Measurements from ENCODE around the gene RASGRF1. TPM values are rescaled to one million over a fixed set of nuclear protein-coding genes. Genes with fewer than 3 reads are reported as not detected.

Gene RASGRF1
- total and polyA plus RNA-seq, 2 donors (not counting 1 experiment from before 2014, with no cell fraction given), result 0.09 TPM; not detected in 1

GRCh38 chr15:78913012-78913411, 177.6 kb downstream of the RASGRF1 start:
- peaks cover 18% of the 10 kb centered on the region for H3K79me2 ChIP-seq (ENCODE audit: control insufficient read depth, insufficient read depth, low read length)
- H3K36me3 ChIP-seq (ENCODE audit: control insufficient read depth, insufficient read depth, low read length), result peaks cover 23% of the 10 kb centered on the region
- no peak overlapping the region for H2AFZ ChIP-seq (ENCODE audit: low read length)
- no peaks in the 10 kb centered on the region for H3K9me3 ChIP-seq (ENCODE audit: control insufficient read depth, insufficient read depth, low read depth, low read length)
- H3K9ac ChIP-seq (ENCODE audit: insufficient read depth, low read length), result no peak overlapping the region
- no peak overlapping the region for H3K4me3 ChIP-seq (replicated peaks in 1 of 4; ENCODE audit: control extremely low read depth in 1 of 4, insufficient read depth in 1 of 4, low read depth in 3 of 4, low read length in 4 of 4)
- TF ChIP-seq CTCF (conservative IDR thresholded peaks at IDR 0.05 in 1 of 2, IDR thresholded peaks at IDR 0.05 in 1 of 2; ENCODE audit: low read depth in 1 of 2, low read length in 2 of 2), result no peak
- TF ChIP-seq EZH2 (IDR thresholded peaks at IDR 0.05; ENCODE audit: low read length, missing control alignments), result no peak
- no peak overlapping the region for H3K27ac ChIP-seq (ENCODE audit: insufficient read depth, low read length)
- no peaks in the 10 kb centered on the region for H4K20me1 ChIP-seq (ENCODE audit: control insufficient read depth, extremely low read depth, insufficient read depth, low read length)
- no peak for DNase-seq (ENCODE audit: low read depth in 2 of 2)
- no peaks in the 10 kb centered on the region for H3K27me3 ChIP-seq (ENCODE audit: control insufficient read depth, insufficient read depth, low read length)
- peaks cover 8% of the 10 kb centered on the region for H3K4me1 ChIP-seq (ENCODE audit: control insufficient read depth, extremely low read depth, insufficient read depth, low read length)
- H3K4me2 ChIP-seq (ENCODE audit: extremely low read depth, insufficient read depth, low read length), result no peak overlapping the region

GRCh38 chr15:78912316-78912715, 178.3 kb downstream of the RASGRF1 start:
- no peak overlapping the region for H2AFZ ChIP-seq (ENCODE audit: low read length)
- H3K9me3 ChIP-seq (ENCODE audit: control insufficient read depth, insufficient read depth, low read depth, low read length), result no peaks in the 10 kb centered on the region
- no peak overlapping the region for H3K4me3 ChIP-seq (replicated peaks in 1 of 4; ENCODE audit: control extremely low read depth in 1 of 4, insufficient read depth in 1 of 4, low read depth in 3 of 4, low read length in 4 of 4)
- H3K36me3 ChIP-seq (ENCODE audit: control insufficient read depth, insufficient read depth, low read length), result peaks cover 23% of the 10 kb centered on the region
- H3K4me1 ChIP-seq (ENCODE audit: control insufficient read depth, extremely low read depth, insufficient read depth, low read length), result peaks cover 9% of the 10 kb centered on the region
- no peak for TF ChIP-seq EZH2 (IDR thresholded peaks at IDR 0.05; ENCODE audit: low read length, missing control alignments)
- TF ChIP-seq CTCF (conservative IDR thresholded peaks at IDR 0.05 in 1 of 2, IDR thresholded peaks at IDR 0.05 in 1 of 2; ENCODE audit: low read depth in 1 of 2, low read length in 2 of 2), result no peak
- no peak overlapping the region for H3K27ac ChIP-seq (ENCODE audit: insufficient read depth, low read length)
- H3K27me3 ChIP-seq (ENCODE audit: control insufficient read depth, insufficient read depth, low read length), result no peaks in the 10 kb centered on the region
- DNase-seq (ENCODE audit: low read depth in 2 of 2), result no peak
- H3K9ac ChIP-seq (ENCODE audit: insufficient read depth, low read length), result no peak overlapping the region
- H4K20me1 ChIP-seq (ENCODE audit: control insufficient read depth, extremely low read depth, insufficient read depth, low read length), result no peaks in the 10 kb centered on the region
- H3K4me2 ChIP-seq (ENCODE audit: extremely low read depth, insufficient read depth, low read length), result no peak overlapping the region
- H3K79me2 ChIP-seq (ENCODE audit: control insufficient read depth, insufficient read depth, low read length), result peaks cover 21% of the 10 kb centered on the region

- Histone ChIP-seq H3K9me3 (ENCODE audit: control insufficient read depth, insufficient read depth, low read depth, low read length) (no peaks in the 10 kb centered on the region), H3K27ac (ENCODE audit: insufficient read depth, low read length) (no peak overlapping the region)
Observed at GRCh38 chr15:78910271-78910670, 180.3 kb downstream of the RASGRF1 start.

More at GRCh38 chr15:78910271-78910670, 180.3 kb downstream of the RASGRF1 start:
- no peak overlapping the region for H3K9ac ChIP-seq (ENCODE audit: insufficient read depth, low read length)
- no peaks in the 10 kb centered on the region for H3K27me3 ChIP-seq (ENCODE audit: control insufficient read depth, insufficient read depth, low read length)
- TF ChIP-seq CTCF (conservative IDR thresholded peaks at IDR 0.05 in 1 of 2, IDR thresholded peaks at IDR 0.05 in 1 of 2; ENCODE audit: low read depth in 1 of 2, low read length in 2 of 2), result no peak
- H3K79me2 ChIP-seq (ENCODE audit: control insufficient read depth, insufficient read depth, low read length), result peaks cover 25% of the 10 kb centered on the region
- H3K4me2 ChIP-seq (ENCODE audit: extremely low read depth, insufficient read depth, low read length), result no peak overlapping the region
- H3K36me3 ChIP-seq (ENCODE audit: control insufficient read depth, insufficient read depth, low read length), result peaks cover 20% of the 10 kb centered on the region
- no peak overlapping the region for H3K4me3 ChIP-seq (replicated peaks in 1 of 4; ENCODE audit: control extremely low read depth in 1 of 4, insufficient read depth in 1 of 4, low read depth in 3 of 4, low read length in 4 of 4)
- no peak for DNase-seq (ENCODE audit: low read depth in 2 of 2)
- no peaks in the 10 kb centered on the region for H4K20me1 ChIP-seq (ENCODE audit: control insufficient read depth, extremely low read depth, insufficient read depth, low read length)
- H2AFZ ChIP-seq (ENCODE audit: low read length), result no peak overlapping the region
- peaks cover 21% of the 10 kb centered on the region for H3K4me1 ChIP-seq (ENCODE audit: control insufficient read depth, extremely low read depth, insufficient read depth, low read length)

Other genes starting within 250 kb of the RASGRF1 start
- gene MORF4L1, start 217.9 kb downstream of the RASGRF1 start, total RNA-seq, result 268 and 345 TPM in 2 replicates
- 616 and 710 TPM in 2 replicates for gene MORF4L1, start 217.9 kb downstream of the RASGRF1 start, polyA plus RNA-seq
- gene CTSH, start 145.7 kb downstream of the RASGRF1 start, total RNA-seq, result 6.9 and 34.2 TPM in 2 replicates
- gene CTSH, start 145.7 kb downstream of the RASGRF1 start, polyA plus RNA-seq, result 5.3 and 10.0 TPM in 2 replicates
- not detected in 2 replicates for gene ANKRD34C, start 191.9 kb upstream of the RASGRF1 start, total RNA-seq
- not detected in 2 replicates for gene ANKRD34C, start 191.9 kb upstream of the RASGRF1 start, polyA plus RNA-seq
- gene TMED3, start 220.3 kb upstream of the RASGRF1 start, total RNA-seq, result 82.2 and 118 TPM in 2 replicates
- gene TMED3, start 220.3 kb upstream of the RASGRF1 start, polyA plus RNA-seq, result 138 and 143 TPM in 2 replicates